Mammary microvascular endothelial cell (primary cell): ENCODE data around the gene PAX9. TPM values are rescaled to one million over a fixed set of nuclear protein-coding genes. Genes with fewer than 3 reads are reported as not detected.

Experiments used
- total RNA-seq: library from RNA; depleted of rRNA; stranded (reverse); fragments of >200 nt; gene quantifications from 2 replicates; pipeline ENCODE4 v1.2.3, GENCODE V29; 2015

The PAX9 gene
- not detected in 2 replicates for total RNA-seq

DNA sequence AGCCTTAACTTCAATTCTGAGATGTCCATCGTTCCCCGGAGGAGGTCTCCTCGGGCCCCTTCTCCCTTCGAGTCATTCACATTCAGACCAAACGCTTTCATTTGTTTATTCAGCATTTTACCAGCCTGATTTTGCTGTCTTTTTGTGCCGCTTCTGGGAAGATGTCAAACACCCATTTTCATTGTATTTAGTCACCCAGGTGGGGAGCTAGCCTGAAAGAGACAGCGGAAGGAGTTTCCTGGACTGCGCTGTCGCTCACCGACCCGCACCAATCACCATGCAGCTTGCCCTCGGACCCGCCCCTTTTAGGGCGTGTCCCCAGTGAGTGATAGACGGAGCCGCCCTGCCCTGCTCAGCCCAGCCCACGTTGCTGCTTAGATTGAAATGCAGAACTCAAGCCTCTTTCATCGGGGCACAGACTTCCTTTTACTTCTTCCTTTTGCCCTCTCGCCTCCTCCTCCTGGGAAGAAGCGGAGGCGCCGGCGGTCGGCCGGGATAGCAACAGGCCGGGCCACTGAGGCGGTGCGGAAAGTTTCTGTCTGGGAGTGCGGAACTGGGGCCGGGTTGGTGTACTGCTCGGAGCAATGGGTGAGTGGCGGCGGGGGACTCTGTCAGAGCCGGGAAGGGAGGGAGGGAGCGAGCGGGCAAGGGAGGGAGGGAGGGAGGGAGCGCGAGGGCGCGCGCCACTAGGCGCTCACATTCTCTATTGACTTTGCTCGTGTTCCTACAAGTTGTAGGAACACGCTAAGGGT lies at the start of gene PAX9:
Gene PAX9, plus strand, starts transcription at position 355 of the 752 bp plus-strand sequence. Its CDS starts 230 bp downstream, at position 585.

Other genes with a start within 250 kb of the PAX9 start
- gene NKX2-1, start 141.6 kb upstream of the PAX9 start, total RNA-seq = not detected in 2 replicates
- gene NKX2-8, start 79.2 kb upstream of the PAX9 start, total RNA-seq = not detected in 2 replicates